ENCODE measurements around the gene KRT4. TPM values are rescaled to one million over a fixed set of nuclear protein-coding genes. Genes with fewer than 3 reads are reported as not detected.

The KRT4 gene
- total RNA-seq, 2 donors from 2014 or later = not detected

GRCh38 chr12:52772772-52773171, 41.1 kb downstream of the KRT4 start:
- TF ChIP-seq CTCF (IDR thresholded peaks at IDR 0.05) = no peak
- Histone ChIP-seq H3K4me1 (no peaks in the 10 kb centered on the region), H3K9ac (ENCODE audit: low read depth in 2 of 2, low read length in 2 of 2) (no peak overlapping the region), H3K27me3 (no peaks in the 10 kb centered on the region), H3K4me3 (no peak overlapping the region), H3K36me3 (no peaks in the 10 kb centered on the region), H3K27ac (no peak overlapping the region), H3K9me3 (no peaks in the 10 kb centered on the region)
- intact Hi-C loops (cut with DNase I) = no loop called here
- no peak for DNase-seq

GRCh38 chr12:52772188-52772587, 41.7 kb downstream of the KRT4 start:
- H3K9ac ChIP-seq (ENCODE audit: low read depth in 2 of 2, low read length in 2 of 2) = no peak overlapping the region
- intact Hi-C loops (cut with DNase I) = no loop called here
- no peaks in the 10 kb centered on the region for H3K4me1 ChIP-seq
- H3K27ac ChIP-seq = no peak overlapping the region
- no peaks in the 10 kb centered on the region for H3K27me3 ChIP-seq
- H3K4me3 ChIP-seq = no peak overlapping the region
- H3K9me3 ChIP-seq = no peaks in the 10 kb centered on the region
- no peaks in the 10 kb centered on the region for H3K36me3 ChIP-seq
- TF ChIP-seq CTCF (IDR thresholded peaks at IDR 0.05) = no peak
- DNase-seq = no peak

GRCh38 chr12:52771505-52771904, 42.4 kb downstream of the KRT4 start:
- no peak for DNase-seq
- no peaks in the 10 kb centered on the region for H3K9me3 ChIP-seq
- no peaks in the 10 kb centered on the region for H3K4me1 ChIP-seq
- H3K36me3 ChIP-seq = no peaks in the 10 kb centered on the region
- H3K4me3 ChIP-seq = no peak overlapping the region
- H3K27ac ChIP-seq = no peak overlapping the region
- no peaks in the 10 kb centered on the region for H3K27me3 ChIP-seq
- TF ChIP-seq CTCF (IDR thresholded peaks at IDR 0.05) = no peak
- intact Hi-C loops (cut with DNase I) = no loop called here
- no peak overlapping the region for H3K9ac ChIP-seq (ENCODE audit: low read depth in 2 of 2, low read length in 2 of 2)

GRCh38 chr12:52771088-52771487, 42.8 kb downstream of the KRT4 start:
- Histone ChIP-seq H3K27ac (no peak overlapping the region), H3K4me1 (no peaks in the 10 kb centered on the region), H3K27me3 (no peaks in the 10 kb centered on the region), H3K9me3 (no peaks in the 10 kb centered on the region), H3K4me3 (no peak overlapping the region), H3K36me3 (no peaks in the 10 kb centered on the region), H3K9ac (ENCODE audit: low read depth in 2 of 2, low read length in 2 of 2) (peak overlapping the region in 1 of 2 donors; percentile 12)
- intact Hi-C loops (cut with DNase I) = no loop called here
- TF ChIP-seq CTCF (IDR thresholded peaks at IDR 0.05) = no peak
- no peak for DNase-seq

GRCh38 chr12:52769946-52770345, 44.0 kb downstream of the KRT4 start:
- no peak for DNase-seq
- no peak overlapping the region for H3K4me3 ChIP-seq
- H3K4me1 ChIP-seq = no peaks in the 10 kb centered on the region
- intact Hi-C loops (cut with DNase I) = no loop called here
- H3K36me3 ChIP-seq = no peaks in the 10 kb centered on the region
- H3K9ac ChIP-seq (ENCODE audit: low read depth in 2 of 2, low read length in 2 of 2) = no peak overlapping the region
- H3K27me3 ChIP-seq = no peaks in the 10 kb centered on the region
- TF ChIP-seq CTCF (IDR thresholded peaks at IDR 0.05) = no peak
- no peaks in the 10 kb centered on the region for H3K9me3 ChIP-seq
- no peak overlapping the region for H3K27ac ChIP-seq

GRCh38 chr12:52769354-52769753, 44.6 kb downstream of the KRT4 start:
- no peaks in the 10 kb centered on the region for H3K9me3 ChIP-seq
- no peaks in the 10 kb centered on the region for H3K27me3 ChIP-seq
- intact Hi-C loops (cut with DNase I) = no loop called here
- H3K27ac ChIP-seq = no peak overlapping the region
- no peaks in the 10 kb centered on the region for H3K36me3 ChIP-seq
- TF ChIP-seq CTCF (IDR thresholded peaks at IDR 0.05) = no peak
- no peak overlapping the region for H3K9ac ChIP-seq (ENCODE audit: low read depth in 2 of 2, low read length in 2 of 2)
- no peaks in the 10 kb centered on the region for H3K4me1 ChIP-seq
- H3K4me3 ChIP-seq = no peak overlapping the region
- DNase-seq = no peak

Data from colonic mucosa (tissue), 4 donors.